ENCODE measurements around the gene VPS18. TPM values are rescaled to one million over a fixed set of nuclear protein-coding genes. Genes with fewer than 3 reads are reported as not detected.

The VPS18 gene
- 18.3 to 23.8 TPM (median 22.5 TPM) in 5 replicates for total RNA-seq (2022; extraction: Qiagen RNA extraction)

GRCh38 chr15:40893733-40894680 lies at the start of gene VPS18:
Gene VPS18 (plus strand): TSS chr15:40894450. CDS start chr15:40894769, 319 bp downstream.

GRCh38 chr15:40873694-40874561 lies 20.3 kb upstream of the VPS18 start, which contains the start of gene RHOV:
Gene RHOV (minus strand): TSS chr15:40874234. CDS start chr15:40874139, 95 bp downstream.

GRCh38 chr15:40928821-40929659 lies 34.8 kb downstream of the VPS18 start, which contains the start of gene DLL4:
Gene DLL4 (plus strand): TSS chr15:40929340. CDS start chr15:40929669, 329 bp downstream.

GRCh38 chr15:40952901-40953712 lies 58.9 kb downstream of the VPS18 start, which contains the start of gene CHAC1:
Gene CHAC1 (plus strand): TSS chr15:40953471. CDS start chr15:40953584, 113 bp downstream.

Other genes with a start within 250 kb of the VPS18 start
- 18.1 to 22.0 TPM (median 19.8 TPM) in 5 replicates for gene RAD51, start 199.3 kb upstream of the VPS18 start, total RNA-seq (2022; extraction: Qiagen RNA extraction)
- 22.5 to 24.4 TPM (median 23.3 TPM) in 5 replicates for gene RMDN3, start 139.2 kb upstream of the VPS18 start, total RNA-seq (2022; extraction: Qiagen RNA extraction)
- 7.7 to 9.7 TPM (median 8.8 TPM) in 5 replicates for gene GCHFR, start 130.4 kb upstream of the VPS18 start, total RNA-seq (2022; extraction: Qiagen RNA extraction)
- gene C15orf62, start 124.5 kb upstream of the VPS18 start, total RNA-seq (2022; extraction: Qiagen RNA extraction), result 0.05 to 0.08 TPM (median 0.08 TPM) in 5 replicates
- gene ZFYVE19, start 87.4 kb upstream of the VPS18 start, total RNA-seq (2022; extraction: Qiagen RNA extraction), result 16.7 to 19.7 TPM (median 17.9 TPM) in 5 replicates
- gene DNAJC17, start 87.0 kb upstream of the VPS18 start, total RNA-seq (2022; extraction: Qiagen RNA extraction), result 23.0 to 26.4 TPM (median 25.8 TPM) in 5 replicates
- 0.10 to 0.28 TPM in 2 of 5 replicates, not detected in the others for gene PPP1R14D, start 65.7 kb upstream of the VPS18 start, total RNA-seq (2022; extraction: Qiagen RNA extraction)
- 0.85 to 1.0 TPM (median 0.88 TPM) in 5 replicates for gene SPINT1, start 50.4 kb upstream of the VPS18 start, total RNA-seq (2022; extraction: Qiagen RNA extraction)
- 4.2 to 6.7 TPM (median 6.0 TPM) in 5 replicates for gene RHOV, start 20.2 kb upstream of the VPS18 start, total RNA-seq (2022; extraction: Qiagen RNA extraction)
- 0.57 to 0.75 TPM (median 0.65 TPM) in 5 replicates for gene DLL4, start 34.9 kb downstream of the VPS18 start, total RNA-seq (2022; extraction: Qiagen RNA extraction)
- 3.1 to 9.5 TPM (median 5.5 TPM) in 5 replicates for gene CHAC1, start 59.0 kb downstream of the VPS18 start, total RNA-seq (2022; extraction: Qiagen RNA extraction)
- 13.0 to 14.2 TPM (median 13.7 TPM) in 5 replicates for gene INO80, start 221.8 kb downstream of the VPS18 start, total RNA-seq (2022; extraction: Qiagen RNA extraction)

All from A549 treated with CORT108297 at 1 μM for 4 hours (cell line).